ENCODE data around the gene APOBEC3G. TPM values are rescaled to one million over a fixed set of nuclear protein-coding genes. Genes with fewer than 3 reads are reported as not detected.

APOBEC3G gene
- total and polyA plus RNA-seq, 2 of the 4 experiments (the other 2 are of a cell fraction), result 5.3 to 7.0 TPM

DNA sequence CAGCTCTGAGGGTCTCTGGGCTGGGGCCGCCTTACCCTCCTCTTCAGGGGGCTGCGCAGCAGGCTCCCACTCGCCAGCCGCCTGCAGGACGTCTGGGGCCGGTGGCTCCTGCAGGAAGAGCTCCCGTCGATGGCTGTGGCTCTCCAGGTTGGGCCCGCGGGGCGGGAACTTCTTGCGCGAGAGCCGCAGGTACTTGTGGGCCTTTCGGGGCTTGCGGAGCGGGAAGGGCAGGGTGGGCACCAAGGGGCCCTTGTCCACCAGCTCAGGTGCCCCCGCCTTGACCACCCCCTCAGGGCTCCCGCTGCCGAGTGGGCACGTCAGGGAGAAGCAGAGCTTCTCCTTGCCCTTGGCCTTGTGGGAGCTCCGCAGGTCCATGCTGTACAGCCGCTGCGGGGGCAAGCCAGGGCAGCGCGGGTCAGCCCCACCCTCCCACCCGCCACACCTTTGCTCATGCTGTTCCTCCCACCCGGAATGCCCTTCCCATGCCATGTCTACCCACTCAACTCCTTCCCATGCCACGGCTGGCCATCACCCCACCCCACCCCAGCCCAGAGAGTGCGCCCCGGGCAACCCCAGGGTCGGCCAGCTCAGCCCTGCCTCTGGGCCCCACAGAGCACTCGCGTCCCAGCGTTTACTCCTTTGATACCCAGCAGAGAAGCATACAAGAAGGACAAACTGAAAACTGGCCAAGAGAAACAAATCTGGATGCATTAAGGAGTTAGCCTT, 57.5 kb downstream of the APOBEC3G start:
- Histone ChIP-seq H2BK20ac (ENCODE audit: low read depth, low read length) (no peak overlapping the region), H3K4me1 (ENCODE audit: control insufficient read depth, insufficient read depth, low read length) (peaks cover 8% of the 10 kb centered on the region), H3K79me1 (ENCODE audit: low read depth in 1 of 2, low read length in 2 of 2) (no peaks in the 10 kb centered on the region), H3K9me3 (ENCODE audit: control insufficient read depth, insufficient read depth, low read length) (no peaks in the 10 kb centered on the region), H4K8ac (ENCODE audit: low read depth in 2 of 2, low read length in 2 of 2) (no peak overlapping the region), H3K4ac (ENCODE audit: low read depth, low read length) (no peak overlapping the region), H3K18ac (ENCODE audit: low read depth, low read length) (no peak overlapping the region), H2AK5ac (ENCODE audit: low read depth, low read length) (no peak overlapping the region), H4K5ac (ENCODE audit: low read depth, low read length) (no peak overlapping the region), H2BK5ac (ENCODE audit: low read depth, low read length, poor library complexity, severe bottlenecking) (no peak overlapping the region), H3K14ac (replicated peaks; ENCODE audit: low read depth, low read length) (no peak overlapping the region), H2BK15ac (ENCODE audit: low read depth, low read length) (no peak overlapping the region), H3K27ac (ENCODE audit: insufficient read depth, low read length) (no peak overlapping the region), H2BK120ac (ENCODE audit: low read depth, low read length) (no peak overlapping the region), H3K9ac (ENCODE audit: low read depth, low read length) (no peak overlapping the region), H4K91ac (ENCODE audit: insufficient read depth, low read depth, low read length) (no peak overlapping the region), H3K23ac (ENCODE audit: low read depth, low read length) (no peak overlapping the region), H3K4me2 (ENCODE audit: low read depth, low read length) (no peak overlapping the region), H3K9me1 (ENCODE audit: insufficient read depth, low read length) (no peaks in the 10 kb centered on the region), H3K4me3 (ENCODE audit: insufficient read depth, low read depth, low read length) (no peak overlapping the region), H3K27me3 (ENCODE audit: control insufficient read depth, insufficient read depth, low read length) (no peaks in the 10 kb centered on the region), H2AFZ (replicated peaks; ENCODE audit: low read length, poor library complexity) (no peak overlapping the region), H3K36me3 (ENCODE audit: control insufficient read depth, insufficient read depth, low read length) (no peaks in the 10 kb centered on the region), H2AK9ac (replicated peaks; ENCODE audit: low read depth, low read length, poor library complexity) (no peak overlapping the region), H3K56ac (ENCODE audit: extremely low read depth, insufficient read depth, low read length) (no peak overlapping the region), H4K20me1 (ENCODE audit: insufficient read depth, low read length) (no peaks in the 10 kb centered on the region)
- TF ChIP-seq MAFK (IDR thresholded peaks at IDR 0.05; ENCODE audit: low read depth, low read length) (no peak), POLR2A (IDR thresholded peaks at IDR 0.05; ENCODE audit: low read depth, low read length) (no peak), BHLHE40 (IDR thresholded peaks at IDR 0.05; ENCODE audit: low read depth, low read length) (no peak), RCOR1 (IDR thresholded peaks at IDR 0.05; ENCODE audit: insufficient replicate concordance, low read length) (no peak), MXI1 (IDR thresholded peaks at IDR 0.05; ENCODE audit: borderline replicate concordance, low read depth, low read length) (no peak), SMC3 (IDR thresholded peaks at IDR 0.05; ENCODE audit: low read depth, low read length) (no peak), MAZ (IDR thresholded peaks at IDR 0.05; ENCODE audit: borderline replicate concordance, low read depth, low read length) (no peak), CHD1 (IDR thresholded peaks at IDR 0.05; ENCODE audit: low read depth, low read length) (no peak), RFX5 (IDR thresholded peaks at IDR 0.05; ENCODE audit: low read depth, low read length) (no peak), NFE2L2 (IDR thresholded peaks at IDR 0.05; ENCODE audit: low read depth, low read length) (no peak)
- TF ChIP-seq, protein P1, sequence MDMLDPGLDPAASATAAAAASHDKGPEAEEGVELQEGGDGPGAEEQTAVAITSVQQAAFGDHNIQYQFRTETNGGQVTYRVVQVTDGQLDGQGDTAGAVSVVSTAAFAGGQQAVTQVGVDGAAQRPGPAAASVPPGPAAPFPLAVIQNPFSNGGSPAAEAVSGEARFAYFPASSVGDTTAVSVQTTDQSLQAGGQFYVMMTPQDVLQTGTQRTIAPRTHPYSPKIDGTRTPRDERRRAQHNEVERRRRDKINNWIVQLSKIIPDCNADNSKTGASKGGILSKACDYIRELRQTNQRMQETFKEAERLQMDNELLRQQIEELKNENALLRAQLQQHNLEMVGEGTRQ (IDR thresholded peaks at IDR 0.05; ENCODE audit: low read depth, low read length), result no peak
- TF ChIP-seq, protein P2, sequence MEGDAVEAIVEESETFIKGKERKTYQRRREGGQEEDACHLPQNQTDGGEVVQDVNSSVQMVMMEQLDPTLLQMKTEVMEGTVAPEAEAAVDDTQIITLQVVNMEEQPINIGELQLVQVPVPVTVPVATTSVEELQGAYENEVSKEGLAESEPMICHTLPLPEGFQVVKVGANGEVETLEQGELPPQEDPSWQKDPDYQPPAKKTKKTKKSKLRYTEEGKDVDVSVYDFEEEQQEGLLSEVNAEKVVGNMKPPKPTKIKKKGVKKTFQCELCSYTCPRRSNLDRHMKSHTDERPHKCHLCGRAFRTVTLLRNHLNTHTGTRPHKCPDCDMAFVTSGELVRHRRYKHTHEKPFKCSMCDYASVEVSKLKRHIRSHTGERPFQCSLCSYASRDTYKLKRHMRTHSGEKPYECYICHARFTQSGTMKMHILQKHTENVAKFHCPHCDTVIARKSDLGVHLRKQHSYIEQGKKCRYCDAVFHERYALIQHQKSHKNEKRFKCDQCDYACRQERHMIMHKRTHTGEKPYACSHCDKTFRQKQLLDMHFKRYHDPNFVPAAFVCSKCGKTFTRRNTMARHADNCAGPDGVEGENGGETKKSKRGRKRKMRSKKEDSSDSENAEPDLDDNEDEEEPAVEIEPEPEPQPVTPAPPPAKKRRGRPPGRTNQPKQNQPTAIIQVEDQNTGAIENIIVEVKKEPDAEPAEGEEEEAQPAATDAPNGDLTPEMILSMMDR (conservative IDR thresholded peaks at IDR 0.05; ENCODE audit: low read depth, low read length), result no peak
- TF ChIP-seq, protein P3, sequence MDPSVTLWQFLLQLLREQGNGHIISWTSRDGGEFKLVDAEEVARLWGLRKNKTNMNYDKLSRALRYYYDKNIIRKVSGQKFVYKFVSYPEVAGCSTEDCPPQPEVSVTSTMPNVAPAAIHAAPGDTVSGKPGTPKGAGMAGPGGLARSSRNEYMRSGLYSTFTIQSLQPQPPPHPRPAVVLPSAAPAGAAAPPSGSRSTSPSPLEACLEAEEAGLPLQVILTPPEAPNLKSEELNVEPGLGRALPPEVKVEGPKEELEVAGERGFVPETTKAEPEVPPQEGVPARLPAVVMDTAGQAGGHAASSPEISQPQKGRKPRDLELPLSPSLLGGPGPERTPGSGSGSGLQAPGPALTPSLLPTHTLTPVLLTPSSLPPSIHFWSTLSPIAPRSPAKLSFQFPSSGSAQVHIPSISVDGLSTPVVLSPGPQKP (IDR thresholded peaks at IDR 0.05; ENCODE audit: borderline replicate concordance, low read depth, low read length), result no peak
- ChIA-PET POLR2A (ENCODE audit: unreplicated experiment) (no interaction called here), CTCF (interaction anchor here (1.7 kb wide), 1 partner anchor 11 kb away, joined by 3 read pairs; no protein-coding TSS in a partner anchor)
- intact Hi-C loops (cut with micrococcal nuclease), result no loop called here
- ATAC-seq (ENCODE audit: low read depth) (no peak), DNase-seq (no peak)
- no TSS peak for BruUV-seq (replicated peaks)
- WGBS, 2 experiments (ENCODE audit: extremely low coverage in 2 of 2, insufficient read length in 1 of 2), result 97% methylated on average over 12 of the region's 35 CpGs; no CpG with 5 or more reads in 1 of the 2 experiments
- dilution Hi-C loops (cut with HindIII; ENCODE audit: low sequenced_read_pairs, unreplicated experiment), result no loop called here
- in situ Hi-C loops (cut with MboI; ENCODE audit: low sequenced_read_pairs), result no loop called here
